ENCODE measurements around the gene NKAIN2. TPM values are rescaled to one million over a fixed set of nuclear protein-coding genes. Genes with fewer than 3 reads are reported as not detected.

Gene NKAIN2
- 12.4 TPM for total RNA-seq

DNA sequence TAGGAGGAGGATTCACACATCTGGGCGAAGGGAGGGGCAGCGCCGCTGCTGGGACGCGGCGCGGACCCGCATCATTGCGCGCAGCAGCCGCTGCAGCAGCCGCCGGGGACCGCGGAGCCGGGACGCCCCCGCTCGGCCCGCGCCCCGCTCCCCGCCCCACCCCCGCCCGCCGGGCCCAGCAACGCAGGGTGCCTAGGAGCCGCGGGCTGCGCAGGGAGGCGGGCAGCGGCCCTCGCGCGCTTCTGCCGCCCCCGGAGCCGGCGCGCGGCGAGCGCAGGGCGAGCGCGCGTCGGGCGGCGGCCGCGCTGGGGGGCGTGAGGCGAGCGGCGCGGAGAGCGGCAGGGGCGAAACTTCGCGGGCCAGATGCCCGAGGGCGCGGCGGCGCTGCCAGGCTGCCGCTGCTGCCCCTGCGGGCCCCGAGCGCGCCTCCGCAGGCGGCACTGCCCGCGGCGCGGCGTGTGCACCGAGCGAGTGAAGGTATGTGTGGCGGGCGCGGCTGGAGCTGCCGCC, at the start of gene NKAIN2:
Gene NKAIN2, plus strand, starts transcription at position 362 of the 510 bp plus-strand sequence.

Other genes starting within 250 kb of the NKAIN2 start
- gene TRDN, start 166.9 kb upstream of the NKAIN2 start, total RNA-seq = 33.7 TPM